ENCODE results near the gene ART4. TPM values are rescaled to one million over a fixed set of nuclear protein-coding genes. Genes with fewer than 3 reads are reported as not detected.

ART4 gene
- polyA plus RNA-seq, 1 experiment: not detected

DNA sequence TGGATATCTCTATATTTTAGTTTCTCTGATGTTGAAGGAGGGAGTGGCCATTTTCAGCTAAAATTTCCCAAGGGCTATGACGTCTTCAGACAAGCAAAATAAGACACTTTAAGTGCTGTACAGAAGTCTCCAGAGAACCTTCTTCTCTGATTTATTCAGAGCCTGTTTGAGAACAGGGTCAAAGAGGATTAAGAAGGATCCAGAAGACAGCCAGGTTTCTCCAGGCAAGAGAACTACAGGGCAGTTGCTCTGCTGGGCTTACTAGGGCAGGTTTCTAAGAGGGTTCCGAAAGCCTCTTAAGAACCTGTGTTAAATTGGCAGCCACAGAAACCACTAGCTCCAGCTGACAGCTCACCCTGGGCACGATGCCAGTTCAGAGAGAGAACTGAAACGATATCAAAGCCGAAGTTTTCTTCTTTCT lies 41.1 kb upstream of the ART4 start:
- DNase-seq (ENCODE audit: low read depth, low spot score): peak; percentile 36
- TF ChIP-seq CTCF (IDR thresholded peaks at IDR 0.05; ENCODE audit: low read depth, low read length): no peak
- H3K27me3 ChIP-seq (ENCODE audit: control insufficient read depth, insufficient read depth, low read length): no peaks in the 10 kb centered on the region
- no peak overlapping the region for H3K4me3 ChIP-seq (ENCODE audit: low read depth, low read length)
- POLR2A ChIA-PET: no interaction called here
- CTCF ChIA-PET: interaction anchor here (1.1 to 1.5 kb wide), 2 partner anchors 10 to 39 kb away, joined by 3 to 4 read pairs; no protein-coding TSS in a partner anchor
- H3K9me3 ChIP-seq (ENCODE audit: control insufficient read depth, insufficient read depth, low read length): no peaks in the 10 kb centered on the region
- H3K27ac ChIP-seq (ENCODE audit: low read depth, low read length): no peak overlapping the region

- no peak for DNase-seq (ENCODE audit: low read depth, low spot score)
- POLR2A ChIA-PET: no interaction called here
- TF ChIP-seq CTCF (IDR thresholded peaks at IDR 0.05; ENCODE audit: low read depth, low read length): no peak
- no peaks in the 10 kb centered on the region for H3K27me3 ChIP-seq (ENCODE audit: control insufficient read depth, insufficient read depth, low read length)
- CTCF ChIA-PET: interaction anchor here (1.1 to 1.5 kb wide), 2 partner anchors 10 to 38 kb away, joined by 3 to 4 read pairs; no protein-coding TSS in a partner anchor
- no peak overlapping the region for H3K4me3 ChIP-seq (ENCODE audit: low read depth, low read length)
- no peaks in the 10 kb centered on the region for H3K9me3 ChIP-seq (ENCODE audit: control insufficient read depth, insufficient read depth, low read length)
- no peak overlapping the region for H3K27ac ChIP-seq (ENCODE audit: low read depth, low read length)
These were observed 40.4 kb upstream of the ART4 start for GRCh38 chr12:14883686-14884085.

DNA sequence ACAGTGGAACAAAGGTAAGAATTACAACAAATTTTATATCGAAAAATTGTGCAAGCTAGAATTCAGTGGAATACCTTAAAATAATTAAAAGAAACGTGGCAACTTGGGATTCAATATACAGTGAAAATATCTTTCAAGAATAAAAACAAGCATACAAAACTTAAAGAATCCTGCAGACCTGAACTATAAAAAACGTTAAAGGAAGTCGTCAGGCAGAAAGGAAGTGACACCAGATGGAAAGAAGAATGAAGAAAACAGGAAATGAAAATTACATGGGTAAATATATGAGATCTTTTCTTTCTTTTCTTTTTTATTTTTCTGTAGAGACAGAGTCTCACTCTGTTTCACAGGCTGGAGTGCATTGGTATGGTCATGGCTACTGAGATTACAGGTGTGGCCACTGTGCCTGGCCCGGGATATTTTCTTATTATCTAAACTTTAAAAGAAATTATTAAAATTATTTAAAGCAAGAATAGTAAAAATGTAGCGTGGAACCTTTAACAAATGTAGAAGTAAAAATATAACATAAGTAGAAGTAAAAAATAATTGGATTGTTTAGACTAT lies 37.6 kb upstream of the ART4 start:
- Histone ChIP-seq H3K4me3 (ENCODE audit: low read depth, low read length) (no peak overlapping the region), H3K27me3 (ENCODE audit: control insufficient read depth, insufficient read depth, low read length) (no peaks in the 10 kb centered on the region), H3K27ac (ENCODE audit: low read depth, low read length) (no peak overlapping the region), H3K9me3 (ENCODE audit: control insufficient read depth, insufficient read depth, low read length) (no peaks in the 10 kb centered on the region)
- no peak for TF ChIP-seq CTCF (IDR thresholded peaks at IDR 0.05; ENCODE audit: low read depth, low read length)
- ChIA-PET POLR2A (no interaction called here), CTCF (no interaction called here)
- DNase-seq (ENCODE audit: low read depth, low spot score): no peak

DNA sequence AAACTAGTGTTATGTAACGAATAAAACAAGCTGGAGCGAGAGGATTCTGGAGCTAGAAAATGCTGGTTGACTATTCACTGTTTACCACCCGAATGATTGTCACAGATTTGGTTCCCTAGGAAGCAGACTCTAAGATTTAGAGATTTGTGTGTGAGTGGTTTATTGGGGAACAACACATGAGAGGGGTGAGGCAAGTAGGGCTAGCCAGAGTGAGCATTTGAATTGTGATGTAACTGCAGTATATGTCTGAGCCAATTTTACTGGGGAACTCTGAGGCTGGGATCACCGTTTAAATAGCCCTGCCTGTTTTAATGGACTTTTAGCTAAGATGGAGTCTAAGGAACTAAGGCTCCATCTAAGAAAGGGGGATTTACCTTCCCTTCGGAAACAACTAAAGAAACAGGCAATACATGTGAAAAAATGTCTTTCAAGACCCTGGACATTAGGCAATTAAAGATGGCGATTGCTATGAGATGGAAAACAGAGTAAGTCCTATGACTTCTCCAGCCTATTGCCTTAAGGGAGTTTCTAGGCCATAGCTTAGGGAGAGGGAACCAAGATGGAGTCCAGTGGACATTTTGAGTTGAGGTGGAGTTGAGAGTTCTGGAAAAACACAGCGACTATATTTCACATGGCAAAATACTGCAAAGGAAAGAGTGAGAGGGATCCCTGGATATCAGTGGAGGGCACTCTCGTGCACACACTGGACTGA lies 36.1 kb upstream of the ART4 start:
- H3K9me3 ChIP-seq (ENCODE audit: control insufficient read depth, insufficient read depth, low read length): no peaks in the 10 kb centered on the region
- POLR2A ChIA-PET: no interaction called here
- CTCF ChIA-PET: interaction anchor here (0.6 kb wide), 1 partner anchor 57 kb away, joined by 3 read pairs; no protein-coding TSS in a partner anchor
- TF ChIP-seq CTCF (IDR thresholded peaks at IDR 0.05; ENCODE audit: low read depth, low read length): no peak
- DNase-seq (ENCODE audit: low read depth, low spot score): no peak
- H3K27ac ChIP-seq (ENCODE audit: low read depth, low read length): no peak overlapping the region
- H3K4me3 ChIP-seq (ENCODE audit: low read depth, low read length): no peak overlapping the region
- no peaks in the 10 kb centered on the region for H3K27me3 ChIP-seq (ENCODE audit: control insufficient read depth, insufficient read depth, low read length)

- no peak for TF ChIP-seq CTCF (IDR thresholded peaks at IDR 0.05; ENCODE audit: low read depth, low read length)
- no peak overlapping the region for H3K27ac ChIP-seq (ENCODE audit: low read depth, low read length)
- no peak overlapping the region for H3K4me3 ChIP-seq (ENCODE audit: low read depth, low read length)
- DNase-seq (ENCODE audit: low read depth, low spot score): no peak
- POLR2A ChIA-PET: no interaction called here
- H3K27me3 ChIP-seq (ENCODE audit: control insufficient read depth, insufficient read depth, low read length): no peaks in the 10 kb centered on the region
- CTCF ChIA-PET: interaction anchor here (0.6 kb wide), 1 partner anchor 53 kb away, joined by 3 read pairs; no protein-coding TSS in a partner anchor
- H3K9me3 ChIP-seq (ENCODE audit: control insufficient read depth, insufficient read depth, low read length): no peaks in the 10 kb centered on the region
These were observed 35.2 kb upstream of the ART4 start for GRCh38 chr12:14878488-14878887.

Measured in AG04450 (cell line).